Liver (tissue), 9 donors: ENCODE results near the gene FAH. TPM values are rescaled to one million over a fixed set of nuclear protein-coding genes. Genes with fewer than 3 reads are reported as not detected.

Experiments
- DNase-seq: peaks from one replicate; pipeline ENCODE4 v3.0.0-alpha.2; 2017; ENCODE audit warnings: low spot score
- H3K27ac ChIP-seq, 2 donors: one replicate each; pipeline ENCODE4 v1.7.0; 2013; ENCODE audit warnings: inconsistent platforms in 2 of 2, low read length in 2 of 2, control low read depth in 1 of 2, low read depth in 1 of 2, mild to moderate bottlenecking in 1 of 2
- H3K27me3 ChIP-seq, 4 donors: one replicate each; pipeline versions ENCODE4 v1.6.1 to v1.7.0; 2013; ENCODE audit warnings: low read length in 3 of 4, inconsistent platforms in 1 of 4, mild to moderate bottlenecking in 1 of 4, moderate library complexity in 1 of 4; ENCODE audit not compliant: control insufficient read depth in 4 of 4, insufficient read depth in 4 of 4
- H3K36me3 ChIP-seq, 4 donors: one replicate each; pipeline versions ENCODE4 v1.6.1 to v1.7.0; 2013; ENCODE audit warnings: low read length in 3 of 4, mild to moderate bottlenecking in 3 of 4, low read depth in 1 of 4, moderate library complexity in 1 of 4; ENCODE audit not compliant: control insufficient read depth in 4 of 4, insufficient read depth in 3 of 4
- H3K4me1 ChIP-seq, 4 donors: one replicate each; pipeline versions ENCODE4 v1.6.1 to v1.7.0; 2013; ENCODE audit warnings: low read length in 3 of 4, mild to moderate bottlenecking in 3 of 4, moderate library complexity in 1 of 4; ENCODE audit not compliant: control insufficient read depth in 4 of 4, insufficient read depth in 4 of 4
- H3K4me3 ChIP-seq, 3 donors: one replicate each; pipeline versions ENCODE4 v1.6.1 to v1.7.0; 2013; ENCODE audit warnings: low read length in 3 of 3, control low read depth in 1 of 3, low read depth in 1 of 3, mild to moderate bottlenecking in 1 of 3
- H3K9ac ChIP-seq, 2 donors: one replicate each; pipeline ENCODE4 v1.7.0; 2013; ENCODE audit warnings: low read length in 2 of 2, mild to moderate bottlenecking in 2 of 2, moderate library complexity in 2 of 2, control low read depth in 1 of 2, low read depth in 1 of 2
- H3K9me3 ChIP-seq, 4 donors: one replicate each; pipeline versions ENCODE4 v1.6.1 to v1.7.0; 2013; ENCODE audit warnings: low read length in 3 of 4; ENCODE audit not compliant: control insufficient read depth in 4 of 4
- ATF3 ChIP-seq: IDR thresholded peaks from 2 replicates; pipeline ENCODE4 v1.6.1; 2016; ENCODE audit warnings: antibody characterized with exemption
- CTCF ChIP-seq: fragments of 150-350 bp; IDR thresholded peaks from 2 replicates; pipeline ENCODE4 v1.5.1; 2017; ENCODE audit warnings: improper control_type of control experiment, low read depth, low read length; ENCODE audit not compliant: missing input control
- FOXA2 ChIP-seq: IDR thresholded peaks from 2 replicates; pipeline ENCODE4 v1.6.1; 2016; ENCODE audit warnings: antibody characterized with exemption
- GABPA ChIP-seq, 2 donors: IDR thresholded peaks in 1 of 2; conservative IDR thresholded peaks in 1 of 2; 2 replicates each; pipeline ENCODE4 v1.6.1; 2016; ENCODE audit warnings: antibody characterized with exemption in 2 of 2, mild to moderate bottlenecking in 1 of 2, moderate library complexity in 1 of 2
- HNF4A ChIP-seq, 2 donors: conservative IDR thresholded peaks; 2 replicates each; pipeline ENCODE4 v1.6.1; 2016; ENCODE audit warnings: antibody characterized with exemption in 2 of 2, mild to moderate bottlenecking in 2 of 2
- HNF4G ChIP-seq: IDR thresholded peaks from 2 replicates; pipeline ENCODE4 v1.6.1; 2016; ENCODE audit warnings: antibody characterized with exemption
- NR2F2 ChIP-seq: IDR thresholded peaks from 2 replicates; pipeline ENCODE4 v1.6.1; 2016; ENCODE audit warnings: antibody characterized with exemption
- REST ChIP-seq: IDR thresholded peaks from 2 replicates; pipeline ENCODE4 v1.6.1; 2016; ENCODE audit warnings: antibody characterized with exemption, mild to moderate bottlenecking
- RXRA ChIP-seq, 2 donors: IDR thresholded peaks; 2 replicates each; pipeline ENCODE4 v1.6.1; 2017 to 2018; ENCODE audit warnings: antibody characterized with exemption in 2 of 2, mild to moderate bottlenecking in 1 of 2
- SP1 ChIP-seq: IDR thresholded peaks from 2 replicates; pipeline ENCODE4 v1.6.1; 2018; ENCODE audit warnings: antibody characterized with exemption, mild to moderate bottlenecking
- TAF1 ChIP-seq: conservative IDR thresholded peaks from 2 replicates; pipeline ENCODE4 v1.6.1; 2016; ENCODE audit warnings: antibody characterized with exemption, mild to moderate bottlenecking
- YY1 ChIP-seq: IDR thresholded peaks from 2 replicates; pipeline ENCODE4 v1.6.1; 2016; ENCODE audit warnings: antibody characterized with exemption, mild to moderate bottlenecking
- ZBTB33 ChIP-seq: IDR thresholded peaks from 2 replicates; pipeline ENCODE4 v1.6.1; 2016; ENCODE audit warnings: antibody characterized with exemption
- WGBS: extraction: QIAGEN DNeasy Blood & Tissue Kit; methylation state at CpG from one replicate; pipeline ENCODE4 v1.1.7; 2013; 5-methylcytosine and 5-hydroxymethylcytosine counted together
- polyA plus RNA-seq, 2 donors: library from polyadenylated mRNA; stranded (reverse) in 1 of 2; unstranded in 1 of 2; fragments of 200-250 nt in 1 of 2; fragments of >200 nt in 1 of 2; fragmentation: Nextera tagmentation in 1 of 2; extraction: Ambion mirVana in 1 of 2; gene quantifications; one replicate each; pipeline versions ENCODE4 v1.2.1 to v1.2.3, GENCODE V29; 2013 to 2015
- total RNA-seq, 2 donors: library from RNA; depleted of rRNA; stranded (reverse); fragments of >200 nt; gene quantifications; one replicate each; pipeline ENCODE4 v1.2.3, GENCODE V29; 2014
- donor health status: healthy.
- donor health status: healthy.
- donor health status: healthy.
- donor health status: healthy.
- donor health status: healthy.

The FAH gene
- total and polyA plus RNA-seq, 4 donors, result 42.1 to 226 (median 186) TPM

GRCh38 chr15:80168421-80168820 is 15.6 kb downstream of the FAH start (continued):
- TF ChIP-seq HNF4G (no peak), CTCF (no peak), TAF1 (no peak), ATF3 (no peak)

- 97% methylated on average over 12 of the region's 12 CpGs for WGBS
- Histone ChIP-seq H3K27me3 (no peaks in the 10 kb centered on the region), H3K4me1 (peaks cover 22 to 56% (median 45%) of the 10 kb centered on the region in 4 donors)
These were observed 17.1 kb downstream of the FAH start for GRCh38 chr15:80169768-80170357.

More at GRCh38 chr15:80169768-80170357, 17.1 kb downstream of the FAH start:
- no peak for DNase-seq
- Histone ChIP-seq H3K9ac (no peak overlapping the region), H3K4me3 (no peak overlapping the region), H3K27ac (peak overlapping the region; percentile 56 to 79), H3K9me3 (no peaks in the 10 kb centered on the region), H3K36me3 (peaks cover 2 to 11% (median 4%) of the 10 kb centered on the region in 4 donors)
- TF ChIP-seq FOXA2, result no peak
- TF ChIP-seq GABPA (IDR thresholded peaks at IDR 0.05 in 1 of 2, conservative IDR thresholded peaks at IDR 0.05 in 1 of 2), result no peak
- no peak for TF ChIP-seq YY1
- no peak for TF ChIP-seq SP1
- no peak for TF ChIP-seq HNF4G
- TF ChIP-seq NR2F2, result no peak
- TF ChIP-seq REST, result no peak
- TF ChIP-seq RXRA (IDR thresholded peaks at IDR 0.05), result no peak
- TF ChIP-seq HNF4A (conservative IDR thresholded peaks at IDR 0.05), result no peak
- TF ChIP-seq CTCF, result no peak
- TF ChIP-seq ZBTB33, result no peak
